ENCODE results near the gene BPIFA1. TPM values are rescaled to one million over a fixed set of nuclear protein-coding genes. Genes with fewer than 3 reads are reported as not detected.

The BPIFA1 gene
- total RNA-seq, 1 donor from 2014 or later: not detected

GRCh38 chr20:33231237-33231636, 4.6 kb upstream of the BPIFA1 start:
- intact Hi-C loops (cut with DNase I): no loop called here
- no peak overlapping the region for H3K27ac ChIP-seq
- no peaks in the 10 kb centered on the region for H3K27me3 ChIP-seq
- no peak overlapping the region for H3K4me3 ChIP-seq
- H3K4me1 ChIP-seq: no peaks in the 10 kb centered on the region
- DNase-seq (ENCODE audit: extremely low spot score in 2 of 2): no peak
- H3K36me3 ChIP-seq: no peaks in the 10 kb centered on the region
- no peak for TF ChIP-seq POLR2A (IDR thresholded peaks at IDR 0.05)
- no peak for TF ChIP-seq POLR2AphosphoS5 (IDR thresholded peaks at IDR 0.05; ENCODE audit: insufficient read depth in 1 of 2, low read depth in 1 of 2)
- TF ChIP-seq CTCF (IDR thresholded peaks at IDR 0.05): no peak
- H3K9me3 ChIP-seq: no peaks in the 10 kb centered on the region

DNA sequence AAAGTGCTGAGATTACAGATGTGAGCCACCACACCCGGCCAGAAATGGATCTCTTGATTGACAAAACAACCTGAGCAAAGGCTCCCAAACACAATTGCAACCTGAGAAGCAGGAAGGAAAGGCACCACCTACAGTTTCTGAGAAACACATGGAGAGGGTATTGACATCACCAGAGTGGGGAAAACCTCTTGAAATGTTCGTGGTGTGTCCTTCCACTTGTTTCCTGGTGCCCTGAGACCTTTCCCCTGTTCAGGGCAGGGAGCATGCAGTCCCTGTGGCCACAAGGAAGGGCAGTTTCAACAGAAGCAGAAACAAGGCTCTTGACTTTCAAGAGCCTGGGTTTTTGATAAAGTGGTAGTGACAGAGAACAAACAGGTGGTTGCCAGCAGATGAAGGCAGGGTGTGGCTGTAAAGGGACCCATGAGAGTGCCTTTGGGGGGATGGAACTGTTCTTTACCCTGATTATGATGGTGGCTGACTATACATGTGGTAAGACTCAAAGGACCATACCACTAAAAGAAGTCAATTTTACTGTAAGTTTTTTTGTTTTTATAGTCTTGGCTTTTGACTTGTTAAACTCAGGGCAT, 3.2 kb upstream of the BPIFA1 start:
- intact Hi-C loops (cut with DNase I): no loop called here
- no peak for TF ChIP-seq POLR2AphosphoS5 (IDR thresholded peaks at IDR 0.05; ENCODE audit: insufficient read depth in 1 of 2, low read depth in 1 of 2)
- no peaks in the 10 kb centered on the region for H3K4me1 ChIP-seq
- H3K4me3 ChIP-seq: no peak overlapping the region
- no peaks in the 10 kb centered on the region for H3K9me3 ChIP-seq
- no peak for DNase-seq (ENCODE audit: extremely low spot score in 2 of 2)
- H3K27me3 ChIP-seq: no peaks in the 10 kb centered on the region
- H3K36me3 ChIP-seq: no peaks in the 10 kb centered on the region
- no peak overlapping the region for H3K27ac ChIP-seq

DNA sequence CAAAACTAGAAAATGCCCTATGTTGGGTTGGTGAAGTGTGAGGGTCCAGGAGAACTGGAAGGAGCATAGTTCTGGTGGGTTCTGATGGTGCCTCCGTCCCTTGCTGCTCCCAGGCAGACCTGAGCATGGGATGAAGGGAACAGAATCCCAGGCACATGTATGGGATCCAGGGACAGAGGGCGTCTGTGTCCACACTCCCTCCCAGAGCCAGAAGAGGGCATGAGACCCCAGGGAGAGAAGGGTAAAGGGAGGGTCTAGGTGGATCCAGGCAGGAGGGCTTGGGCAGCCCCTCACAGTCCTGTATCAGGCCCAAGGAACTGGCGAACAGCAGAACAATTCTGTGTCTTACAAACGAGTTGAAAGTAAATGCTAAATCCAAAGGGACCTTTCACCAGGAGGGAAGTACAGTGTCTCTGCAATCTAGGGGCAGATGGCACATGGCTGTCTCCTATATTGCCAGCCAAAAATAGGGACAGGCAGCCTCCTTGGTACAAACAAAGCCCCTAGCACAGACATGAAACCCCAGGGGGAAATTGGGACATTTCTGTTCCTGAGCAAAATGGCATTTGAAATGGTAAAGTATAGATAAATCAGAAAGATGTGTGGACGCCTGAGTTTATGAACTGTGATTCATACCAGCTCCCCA, 2.5 kb upstream of the BPIFA1 start:
- H3K27me3 ChIP-seq: no peaks in the 10 kb centered on the region
- intact Hi-C loops (cut with DNase I): no loop called here
- no peak for TF ChIP-seq POLR2AphosphoS5 (IDR thresholded peaks at IDR 0.05; ENCODE audit: insufficient read depth in 1 of 2, low read depth in 1 of 2)
- no peak for TF ChIP-seq POLR2A (IDR thresholded peaks at IDR 0.05)
- no peak for TF ChIP-seq CTCF (IDR thresholded peaks at IDR 0.05)

GRCh38 chr20:33234050-33234449, 1.7 kb upstream of the BPIFA1 start:
- intact Hi-C loops (cut with DNase I): no loop called here
- no peak overlapping the region for H3K27ac ChIP-seq
- no peak overlapping the region for H3K4me3 ChIP-seq
- H3K4me1 ChIP-seq: no peaks in the 10 kb centered on the region
- no peak for DNase-seq (ENCODE audit: extremely low spot score in 2 of 2)
- H3K9me3 ChIP-seq: no peaks in the 10 kb centered on the region
- TF ChIP-seq CTCF (IDR thresholded peaks at IDR 0.05) (no peak), POLR2A (IDR thresholded peaks at IDR 0.05) (no peak), POLR2AphosphoS5 (IDR thresholded peaks at IDR 0.05; ENCODE audit: insufficient read depth in 1 of 2, low read depth in 1 of 2) (no peak)
- H3K36me3 ChIP-seq: no peaks in the 10 kb centered on the region
- H3K27me3 ChIP-seq: no peaks in the 10 kb centered on the region

More for the DNA sequence above, 2.5 kb upstream of the BPIFA1 start:
- Histone ChIP-seq H3K36me3 (no peaks in the 10 kb centered on the region), H3K27ac (no peak overlapping the region), H3K4me3 (no peak overlapping the region), H3K9me3 (no peaks in the 10 kb centered on the region), H3K4me1 (no peaks in the 10 kb centered on the region)
- DNase-seq (ENCODE audit: extremely low spot score in 2 of 2): no peak

- Histone ChIP-seq H3K36me3 (no peaks in the 10 kb centered on the region), H3K4me1 (no peaks in the 10 kb centered on the region), H3K27ac (no peak overlapping the region), H3K27me3 (no peaks in the 10 kb centered on the region), H3K9me3 (no peaks in the 10 kb centered on the region), H3K4me3 (no peak overlapping the region)
- no peak for TF ChIP-seq CTCF (IDR thresholded peaks at IDR 0.05)
- no peak for TF ChIP-seq POLR2AphosphoS5 (IDR thresholded peaks at IDR 0.05; ENCODE audit: insufficient read depth in 1 of 2, low read depth in 1 of 2)
- no peak for TF ChIP-seq POLR2A (IDR thresholded peaks at IDR 0.05)
- no peak for DNase-seq (ENCODE audit: extremely low spot score in 2 of 2)
- intact Hi-C loops (cut with DNase I): no loop called here
These were observed 555 bp downstream of the BPIFA1 start for GRCh38 chr20:33236351-33236750.

Data from vagina (tissue), 2 donors.